Keratinocyte (primary cell): ENCODE measurements around the gene PGBD1. TPM values are rescaled to one million over a fixed set of nuclear protein-coding genes. Genes with fewer than 3 reads are reported as not detected.

Experiments
- DNase-seq: peaks from one replicate; pipeline ENCODE4 v3.0.0-alpha.2; 2011; ENCODE audit warnings: low read depth, missing footprints, low spot score
- FAIRE-seq: peaks from 2 replicates; lab custom pipeline; 2011; peaks lifted over from hg19 to GRCh38; lab: Jason Lieb, UNC
- H2AFZ ChIP-seq: 2 replicates; pipeline ENCODE4 v1.6.0; 2012; ENCODE audit warnings: low read length, control low read depth, inconsistent platforms; ENCODE audit not compliant: control insufficient read depth
- H3K27ac ChIP-seq: 2 replicates; pipeline ENCODE4 v1.5.1; 2011; ENCODE audit warnings: low read length; ENCODE audit not compliant: control insufficient read depth, insufficient read depth
- H3K27me3 ChIP-seq: 3 replicates; pipeline ENCODE4 v1.6.0; 2011; ENCODE audit warnings: low read length; ENCODE audit not compliant: control insufficient read depth, insufficient read depth; ENCODE audit errors: extremely low read depth
- H3K36me3 ChIP-seq, 2 experiments: 2 replicates in 1 of 2; 3 replicates in 1 of 2; pipeline ENCODE4 v1.5.1; 2011; ENCODE audit warnings: low read length in 2 of 2, mild to moderate bottlenecking in 1 of 2; ENCODE audit not compliant: control insufficient read depth in 2 of 2, insufficient read depth in 2 of 2; ENCODE audit errors: extremely low read depth in 1 of 2
- H3K4me1 ChIP-seq: 3 replicates; pipeline ENCODE4 v1.5.1; 2011; ENCODE audit warnings: low read length; ENCODE audit not compliant: control insufficient read depth, insufficient read depth; ENCODE audit errors: extremely low read depth
- H3K4me2 ChIP-seq: 3 replicates; pipeline ENCODE4 v1.6.0; 2011; ENCODE audit warnings: low read depth, low read length; ENCODE audit not compliant: control insufficient read depth, insufficient read depth; ENCODE audit errors: extremely low read depth
- H3K4me3 ChIP-seq, 3 experiments: fragments of 200-600 bp in 1 of 3; sonication (generic) in 1 of 3; 2 replicates in 2 of 3; 3 replicates in 1 of 3; pipeline ENCODE4 v1.5.1; 2011 to 2016; ENCODE audit warnings: low read length in 3 of 3, mild to moderate bottlenecking in 3 of 3, control low read depth in 2 of 3, inconsistent platforms in 1 of 3, low read depth in 1 of 3, mixed read lengths in 1 of 3, mixed run types in 1 of 3, moderate library complexity in 1 of 3; ENCODE audit not compliant: control insufficient read depth in 2 of 3, insufficient read depth in 2 of 3; ENCODE audit errors: extremely low read depth in 1 of 3
- H3K79me2 ChIP-seq: 2 replicates; pipeline ENCODE4 v1.6.0; 2012; ENCODE audit warnings: low read length; ENCODE audit not compliant: control insufficient read depth, insufficient read depth
- H3K9ac ChIP-seq: 3 replicates; pipeline ENCODE4 v1.6.0; 2011; ENCODE audit warnings: low read length; ENCODE audit not compliant: control insufficient read depth, insufficient read depth; ENCODE audit errors: extremely low read depth
- H3K9me1 ChIP-seq: 3 replicates; pipeline ENCODE4 v1.6.0; 2011; ENCODE audit warnings: low read length; ENCODE audit not compliant: control insufficient read depth, insufficient read depth; ENCODE audit errors: extremely low read depth
- H3K9me3 ChIP-seq: 2 replicates; pipeline ENCODE4 v1.5.1; 2012; ENCODE audit warnings: low read depth, low read length; ENCODE audit not compliant: control insufficient read depth
- H4K20me1 ChIP-seq: 3 replicates; pipeline ENCODE4 v1.6.0; 2011; ENCODE audit warnings: low read length; ENCODE audit not compliant: control insufficient read depth, insufficient read depth; ENCODE audit errors: extremely low read depth
- CTCF ChIP-seq, 3 experiments: IDR thresholded peaks in 1 of 3; conservative IDR thresholded peaks in 1 of 3; optimal IDR thresholded peaks in 1 of 3; 2 replicates in 2 of 3; 3 replicates in 1 of 3; pipeline versions ENCODE3 to v1.5.1; 2011; ENCODE audit warnings: low read length in 3 of 3, mild to moderate bottlenecking in 3 of 3, moderate library complexity in 2 of 3, control low read depth in 1 of 3, inconsistent platforms in 1 of 3; ENCODE audit not compliant: insufficient read depth in 2 of 3; ENCODE audit errors: extremely low read depth in 1 of 3
- EZH2 ChIP-seq: IDR thresholded peaks from one replicate; pipeline ENCODE4 v1.6.1; 2012; ENCODE audit warnings: inconsistent platforms, mild to moderate bottlenecking, low read length, moderate library complexity
- dilution Hi-C: fragments of 300-500 bp; cut with MboI; formaldehyde crosslinking; loops from one replicate; pipeline ENCODE4 v1.7.0; 2020; ENCODE audit warnings: low sequenced_read_pairs; ENCODE audit not compliant: extremely low pct_ligation_motif_present
- polyA plus RNA-seq, 5 experiments: library from polyadenylated mRNA; depleted of rRNA in 3 of 5; stranded (reverse) in 3 of 5; stranded (forward) in 1 of 5; unstranded in 1 of 5; fragments of >200 nt; gene quantifications; 1 replicate in 1 of 5; 2 replicates in 3 of 5; 3 replicates in 1 of 5; pipeline versions ENCODE4 v1.2.1 to v1.2.3, GENCODE V29; 2011 to 2012; ENCODE audit warnings: missing spikeins in 2 of 5, low read depth in 1 of 5, low replicate concordance in 1 of 5

Gene PGBD1
- polyA plus RNA-seq, 1 donor (not counting 4 experiments of a cell fraction or from before 2014, with no cell fraction given): 3.1 TPM

GRCh38 chr6:28266563-28266961, 14.8 kb upstream of the PGBD1 start:
- Histone ChIP-seq H4K20me1 (no peaks in the 10 kb centered on the region), H3K4me1 (peaks cover 9% of the 10 kb centered on the region), H2AFZ (peak overlapping the region; percentile 94), H3K27ac (peak overlapping the region; percentile 72), H3K9me3 (no peaks in the 10 kb centered on the region), H3K36me3 (peaks cover 0 to 4% of the 10 kb centered on the region in 2 experiments), H3K4me2 (peak overlapping the region; percentile 95), H3K9me1 (no peaks in the 10 kb centered on the region), H3K4me3 (peak overlapping the region; percentile 71 to 85 (median 84)), H3K27me3 (no peaks in the 10 kb centered on the region), H3K79me2 (peaks cover 9% of the 10 kb centered on the region), H3K9ac (peak overlapping the region; percentile 84)
- dilution Hi-C loops: no loop called here
- DNase-seq (no peak), FAIRE-seq (no peak)
- no peak for TF ChIP-seq EZH2

DNA sequence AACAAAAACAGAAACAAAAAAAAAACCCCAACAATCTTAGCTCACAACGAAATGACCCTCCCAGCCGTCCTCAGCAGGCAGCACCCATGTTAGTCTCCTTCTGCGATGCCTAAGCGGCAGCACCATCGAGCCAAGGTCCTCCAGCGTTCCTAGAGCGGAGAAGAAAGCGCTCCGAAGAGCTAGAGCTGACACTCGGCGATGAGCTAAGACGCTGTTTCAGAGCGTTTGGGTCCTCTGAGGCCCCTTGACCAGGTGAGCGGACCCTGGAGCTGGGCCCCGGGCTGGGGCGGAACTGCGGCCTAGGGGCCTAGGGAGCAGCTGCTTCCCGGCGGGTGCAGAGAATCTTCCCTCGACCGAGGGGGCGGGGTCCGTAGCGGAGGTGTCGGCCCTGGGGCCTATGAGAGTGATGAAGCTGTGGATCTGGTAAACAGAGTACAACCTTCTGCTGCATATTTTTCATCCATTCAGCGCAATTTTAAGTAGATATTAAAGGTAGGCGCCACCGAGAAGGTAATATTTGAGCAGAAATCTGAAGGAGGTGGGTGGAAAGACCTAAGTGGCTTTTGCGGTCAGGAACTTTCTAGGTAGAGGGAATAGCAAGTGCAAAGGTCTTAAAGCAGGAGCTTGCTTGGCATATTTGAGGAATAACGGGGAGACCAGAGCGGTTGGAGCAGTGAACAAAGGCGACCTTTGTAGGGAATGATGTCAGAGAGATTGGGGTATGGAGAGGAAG, 14.2 kb upstream of the PGBD1 start, which contains the start of gene ZSCAN26:
Gene ZSCAN26 (plus strand): TSS at position 182 of the 733 bp plus-strand sequence. CDS start 4,777 bp downstream, outside the sequence.
- peak within 1 kb of the TSS; percentile 84 for H3K9ac ChIP-seq
- no peaks in the 10 kb centered on the region for H3K9me1 ChIP-seq
- FAIRE-seq (peak; percentile 78), DNase-seq (peak; percentile 54)
- no peaks in the 10 kb centered on the region for H3K27me3 ChIP-seq
- no peaks in the 10 kb centered on the region for H3K9me3 ChIP-seq
- H3K4me2 ChIP-seq: peak within 1 kb of the TSS; percentile 95
- TF ChIP-seq CTCF (optimal IDR thresholded peaks at IDR 0.05 in 1 of 3, IDR thresholded peaks at IDR 0.05 in 1 of 3, conservative IDR thresholded peaks at IDR 0.05 in 1 of 3; ENCODE audit: extremely low read depth in 1 of 3, insufficient read depth in 2 of 3, low read length in 3 of 3): no peak
- TF ChIP-seq EZH2: no peak
- peaks cover 9% of the 10 kb centered on the region for H3K79me2 ChIP-seq
- H3K4me1 ChIP-seq: peaks cover 9% of the 10 kb centered on the region
- H3K36me3 ChIP-seq: peaks cover 2 to 8% of the 10 kb centered on the region in 2 experiments
- H4K20me1 ChIP-seq: no peaks in the 10 kb centered on the region
- peak within 1 kb of the TSS; percentile 72 for H3K27ac ChIP-seq
- H2AFZ ChIP-seq: peak within 1 kb of the TSS; percentile 94
- dilution Hi-C loops: no loop called here
- peak within 1 kb of the TSS; percentile 71 to 85 (median 84) for H3K4me3 ChIP-seq
